Endothelial cell of umbilical vein (primary cell): ENCODE measurements around the gene KLHDC1. TPM values are rescaled to one million over a fixed set of nuclear protein-coding genes. Genes with fewer than 3 reads are reported as not detected.
A peak's percentile ranks its signal among the peaks of the same experiment; 100 is the strongest.

Source experiments
- BruUV-seq: library from RNA; stranded (reverse); fragments of 400-500 nt; replicated peaks from 2 replicates; lab custom pipeline; 2021; lab: Mats Ljungman, UMichigan
- CTCF ChIA-PET: fragments of 300-600, 350-600 bp; sonication (Branson Sonifier 250); formaldehyde crosslinking; loops from one replicate; lab custom pipeline; 2021; ENCODE audit warnings: antibody characterized with exemption, inconsistent platforms; lab: Charles Lee
- POLR2A ChIA-PET: fragments of 300-600, 350-600 bp; sonication (Branson Sonifier 250); formaldehyde crosslinking; loops from one replicate; lab custom pipeline; 2021; ENCODE audit warnings: antibody characterized with exemption, inconsistent platforms; lab: Charles Lee
- DNase-seq: peaks from one replicate; pipeline ENCODE4 v3.0.0-alpha.2; 2011; ENCODE audit warnings: low read depth, low spot score
- FAIRE-seq: peaks from 2 replicates; lab custom pipeline; 2011; peaks lifted over from hg19 to GRCh38; lab: Jason Lieb, UNC
- H2AFZ ChIP-seq: 2 replicates; pipeline ENCODE4 v1.6.0; 2012; ENCODE audit warnings: low read depth, low read length, control low read depth, inconsistent platforms
- H3K27ac ChIP-seq: 2 replicates; pipeline ENCODE4 v1.5.1; 2011; ENCODE audit warnings: low read depth, mild to moderate bottlenecking, control low read depth, low read length, moderate library complexity; ENCODE audit not compliant: insufficient read depth
- H3K27me3 ChIP-seq, 2 experiments: 2 replicates each; pipeline versions ENCODE4 v1.6.0 to v1.6.1; 2011; ENCODE audit warnings: low read length in 2 of 2, mixed read lengths in 1 of 2; ENCODE audit not compliant: control insufficient read depth in 2 of 2, insufficient read depth in 2 of 2
- H3K36me3 ChIP-seq, 2 experiments: 2 replicates in 1 of 2; 3 replicates in 1 of 2; pipeline ENCODE4 v1.5.1; 2011; ENCODE audit warnings: low read length in 2 of 2, mild to moderate bottlenecking in 1 of 2, moderate library complexity in 1 of 2; ENCODE audit not compliant: control insufficient read depth in 2 of 2, insufficient read depth in 2 of 2; ENCODE audit errors: extremely low read depth in 1 of 2
- H3K4me1 ChIP-seq: 3 replicates; pipeline ENCODE4 v1.5.1; 2011; ENCODE audit warnings: mild to moderate bottlenecking, low read length; ENCODE audit not compliant: control insufficient read depth, insufficient read depth; ENCODE audit errors: extremely low read depth
- H3K4me2 ChIP-seq: 2 replicates; pipeline ENCODE4 v1.6.1; 2011; ENCODE audit warnings: low read length, control low read depth, mixed read lengths; ENCODE audit not compliant: insufficient read depth
- H3K4me3 ChIP-seq, 3 experiments: fragments of 200-600 bp in 1 of 3; sonication (generic), shearing (Covaris generic) in 1 of 3; replicated peaks in 1 of 3; 2 replicates each; pipeline ENCODE4 v1.5.1; 2011 to 2016; ENCODE audit warnings: control low read depth in 3 of 3, low read length in 3 of 3, mild to moderate bottlenecking in 2 of 3, inconsistent platforms in 1 of 3, low read depth in 1 of 3, moderate library complexity in 1 of 3; ENCODE audit not compliant: insufficient read depth in 1 of 3
- H3K79me2 ChIP-seq: 2 replicates; pipeline ENCODE4 v1.6.0; 2012; ENCODE audit warnings: low read length, inconsistent platforms; ENCODE audit not compliant: control insufficient read depth, insufficient read depth
- H3K9ac ChIP-seq: replicated peaks from 2 replicates; pipeline ENCODE3; 2011; ENCODE audit warnings: low read length, control low read depth; ENCODE audit not compliant: insufficient read depth; ENCODE audit errors: extremely low read depth
- H3K9me1 ChIP-seq: replicated peaks from 3 replicates; pipeline ENCODE4 v1.6.0; 2011; ENCODE audit warnings: mild to moderate bottlenecking, low read length; ENCODE audit not compliant: control insufficient read depth, insufficient read depth; ENCODE audit errors: extremely low read depth
- H3K9me3 ChIP-seq: replicated peaks from 2 replicates; pipeline ENCODE4 v1.5.1; 2012; ENCODE audit warnings: low read length, inconsistent platforms; ENCODE audit not compliant: control insufficient read depth, insufficient read depth
- H4K20me1 ChIP-seq: replicated peaks from 2 replicates; pipeline ENCODE3; 2011; ENCODE audit warnings: mild to moderate bottlenecking, low read length; ENCODE audit not compliant: control insufficient read depth, insufficient read depth; ENCODE audit errors: extremely low read depth
- FOS ChIP-seq: IDR thresholded peaks from 2 replicates; pipeline ENCODE4 v1.6.1; 2011; ENCODE audit warnings: mild to moderate bottlenecking, low read length, moderate library complexity, borderline replicate concordance; ENCODE audit not compliant: insufficient read depth
- JUN ChIP-seq: IDR thresholded peaks from 2 replicates; pipeline ENCODE4 v1.6.1; 2011; ENCODE audit warnings: borderline replicate concordance, low read depth; ENCODE audit not compliant: insufficient read length, insufficient read depth
- MYC ChIP-seq: IDR thresholded peaks from one replicate; pipeline ENCODE4 v1.6.1; 2011; ENCODE audit warnings: mild to moderate bottlenecking, low read depth, low read length
- POLR2A ChIP-seq: IDR thresholded peaks from 2 replicates; pipeline ENCODE4 v1.6.1; 2012; ENCODE audit warnings: low read depth, mild to moderate bottlenecking, control low read depth, low read length
- dilution Hi-C: fragments of 300-500 bp; cut with MboI; formaldehyde crosslinking; loops from one replicate; pipeline ENCODE4 v1.15.0; 2019; ENCODE audit warnings: low sequenced_read_pairs; ENCODE audit not compliant: extremely low pct_ligation_motif_present
- intact Hi-C: fragments of 100-400 bp; cut with micrococcal nuclease; formaldehyde crosslinking; loops from one replicate; pipeline ENCODE4 v1.10.0; 2022
- polyA plus RNA-seq, 4 experiments: library from polyadenylated mRNA; depleted of rRNA in 3 of 4; stranded (reverse) in 3 of 4; unstranded in 1 of 4; fragments of >200 nt; gene quantifications; 2 replicates each; pipeline versions ENCODE4 v1.2.1 to v1.2.3, GENCODE V29; 2011 to 2012; ENCODE audit warnings: missing spikeins in 1 of 4
- total RNA-seq: library from RNA; stranded (reverse); gene quantifications from 2 replicates; pipeline ENCODE4 v1.2.3, GENCODE V29; 2021
- TF ChIP-seq, protein P1 (sequence below), 2 donors: IDR thresholded peaks; 1 replicate in 1 of 2; 2 replicates in 1 of 2; pipeline ENCODE4 v1.5.1; 2011; ENCODE audit warnings: low read length in 2 of 2, mild to moderate bottlenecking in 2 of 2, moderate library complexity in 2 of 2, control low read depth in 1 of 2, inconsistent platforms in 1 of 2, low read depth in 1 of 2; ENCODE audit not compliant: insufficient read depth in 1 of 2; ENCODE audit errors: extremely low read depth in 1 of 2
- TF ChIP-seq, protein P2 (sequence below): IDR thresholded peaks from 2 replicates; pipeline ENCODE4 v1.6.1; 2011; ENCODE audit not compliant: insufficient read depth, insufficient read length

Gene KLHDC1
- total and polyA plus RNA-seq, 2 donors (not counting 3 experiments of a cell fraction or from before 2014, with no cell fraction given), result 0.77 to 1.2 TPM

DNA sequence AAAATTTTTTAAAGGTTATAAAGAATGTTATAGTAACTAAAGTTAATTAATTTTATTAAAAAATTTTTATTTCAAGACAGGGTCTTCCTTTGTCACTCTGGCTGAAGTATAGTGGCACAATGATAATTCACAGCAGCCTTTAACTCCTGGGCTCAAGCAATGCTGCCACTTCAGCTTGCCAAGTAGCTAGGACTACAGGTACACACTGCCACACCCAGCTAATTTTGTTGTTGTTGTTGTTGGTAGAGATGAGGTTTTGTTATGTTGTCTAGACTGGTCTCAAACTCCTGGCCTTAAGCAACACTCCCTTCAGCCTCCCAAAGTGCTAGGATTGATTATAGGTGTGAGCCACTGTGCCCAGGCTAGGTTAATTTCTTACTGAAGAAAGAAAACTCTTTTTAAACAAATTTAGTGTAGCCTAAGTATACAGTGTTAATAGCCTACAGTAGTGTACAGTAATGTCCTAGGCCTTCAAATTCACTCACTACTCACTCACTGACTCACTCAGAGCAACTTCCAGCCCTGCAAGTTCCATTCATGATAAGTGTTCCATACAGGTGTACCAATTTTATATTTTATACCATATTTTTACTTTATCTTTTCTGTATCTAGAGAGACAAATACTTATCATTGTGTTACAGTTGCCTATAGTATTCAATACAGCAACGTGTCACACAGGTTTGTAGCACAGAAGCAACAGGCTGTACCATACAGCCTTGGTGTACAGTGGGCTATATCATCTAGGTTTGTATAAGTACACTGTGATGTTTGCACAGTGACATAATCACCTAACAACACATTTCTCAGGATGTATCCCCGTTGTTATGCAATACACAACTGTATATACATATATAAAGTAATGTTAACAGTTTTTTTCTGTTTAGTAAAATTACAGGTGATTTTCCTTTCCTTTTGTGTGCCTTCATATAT lies 33.1 kb upstream of the KLHDC1 start:
- Histone ChIP-seq H3K4me2 (no peak overlapping the region), H4K20me1 (no peaks in the 10 kb centered on the region), H3K4me1 (no peaks in the 10 kb centered on the region), H3K36me3 (no peaks in the 10 kb centered on the region), H3K27ac (no peak overlapping the region), H3K9me1 (no peaks in the 10 kb centered on the region), H3K9me3 (no peaks in the 10 kb centered on the region), H3K79me2 (no peaks in the 10 kb centered on the region), H3K27me3 (no peaks in the 10 kb centered on the region), H2AFZ (no peak overlapping the region), H3K9ac (no peak overlapping the region), H3K4me3 (no peak overlapping the region)
- intact Hi-C loops, result no loop called here
- ChIA-PET POLR2A (no interaction called here), CTCF (interaction anchor here (0.9 to 1.0 kb wide), 2 partner anchors 9 to 10 kb away, joined by 3 to 4 read pairs; no protein-coding TSS in a partner anchor)
- TF ChIP-seq, protein P1, sequence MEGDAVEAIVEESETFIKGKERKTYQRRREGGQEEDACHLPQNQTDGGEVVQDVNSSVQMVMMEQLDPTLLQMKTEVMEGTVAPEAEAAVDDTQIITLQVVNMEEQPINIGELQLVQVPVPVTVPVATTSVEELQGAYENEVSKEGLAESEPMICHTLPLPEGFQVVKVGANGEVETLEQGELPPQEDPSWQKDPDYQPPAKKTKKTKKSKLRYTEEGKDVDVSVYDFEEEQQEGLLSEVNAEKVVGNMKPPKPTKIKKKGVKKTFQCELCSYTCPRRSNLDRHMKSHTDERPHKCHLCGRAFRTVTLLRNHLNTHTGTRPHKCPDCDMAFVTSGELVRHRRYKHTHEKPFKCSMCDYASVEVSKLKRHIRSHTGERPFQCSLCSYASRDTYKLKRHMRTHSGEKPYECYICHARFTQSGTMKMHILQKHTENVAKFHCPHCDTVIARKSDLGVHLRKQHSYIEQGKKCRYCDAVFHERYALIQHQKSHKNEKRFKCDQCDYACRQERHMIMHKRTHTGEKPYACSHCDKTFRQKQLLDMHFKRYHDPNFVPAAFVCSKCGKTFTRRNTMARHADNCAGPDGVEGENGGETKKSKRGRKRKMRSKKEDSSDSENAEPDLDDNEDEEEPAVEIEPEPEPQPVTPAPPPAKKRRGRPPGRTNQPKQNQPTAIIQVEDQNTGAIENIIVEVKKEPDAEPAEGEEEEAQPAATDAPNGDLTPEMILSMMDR (IDR thresholded peaks at IDR 0.05; ENCODE audit: extremely low read depth in 1 of 2, insufficient read depth in 1 of 2, low read depth in 1 of 2, low read length in 2 of 2), result no peak
- TF ChIP-seq, protein P2, sequence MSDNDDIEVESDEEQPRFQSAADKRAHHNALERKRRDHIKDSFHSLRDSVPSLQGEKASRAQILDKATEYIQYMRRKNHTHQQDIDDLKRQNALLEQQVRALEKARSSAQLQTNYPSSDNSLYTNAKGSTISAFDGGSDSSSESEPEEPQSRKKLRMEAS, result no peak
- TF ChIP-seq FOS (no peak), JUN (no peak), MYC (no peak), POLR2A (no peak)
- DNase-seq (no peak), FAIRE-seq (peak; percentile 55)
- dilution Hi-C loops, result no loop called here
- BruUV-seq, result no TSS peak
